Hippocampal formation (tissue), 2 donors: ENCODE measurements around the gene GCLC.
A peak's percentile ranks its signal among the peaks of the same experiment; 100 is the strongest.

ENCODE experiments used
- DNase-seq, 2 donors: peaks; one replicate each; lab custom pipeline; 2025; lab: John Stamatoyannopoulos, UW

GCLC gene

GRCh38 chr6:53524455-53524815 lies 20.5 kb downstream of the GCLC start:
- no peak for DNase-seq

GRCh38 chr6:53523511-53524454 lies 21.1 kb downstream of the GCLC start:
- DNase-seq, result no peak

- DNase-seq, result no peak
Observed at GRCh38 chr6:53520320-53520928, 24.5 kb downstream of the GCLC start.

GRCh38 chr6:53518862-53519261 lies 26.0 kb downstream of the GCLC start:
- no peak for DNase-seq

GRCh38 chr6:53517021-53517420 lies 27.9 kb downstream of the GCLC start:
- DNase-seq, result no peak

GRCh38 chr6:53514677-53515076 lies 30.2 kb downstream of the GCLC start:
- DNase-seq, result no peak

- DNase-seq, result no peak
Observed at GRCh38 chr6:53513519-53513966, 31.4 kb downstream of the GCLC start.

GRCh38 chr6:53513056-53513455 lies 31.8 kb downstream of the GCLC start:
- no peak for DNase-seq

- no peak for DNase-seq
Observed at GRCh38 chr6:53512626-53513025, 32.3 kb downstream of the GCLC start.

GRCh38 chr6:53510746-53511145 lies 34.2 kb downstream of the GCLC start:
- no peak for DNase-seq

- DNase-seq, result no peak
Observed at GRCh38 chr6:53506872-53507271, 38.0 kb downstream of the GCLC start.

- peak in 1 of 2 donors; percentile 15 for DNase-seq
Observed at GRCh38 chr6:53504512-53504911, 40.4 kb downstream of the GCLC start.

GRCh38 chr6:53503060-53503459 lies 41.8 kb downstream of the GCLC start:
- DNase-seq, result no peak

GRCh38 chr6:53501432-53501831 lies 43.5 kb downstream of the GCLC start:
- no peak for DNase-seq

GRCh38 chr6:53500095-53500494 lies 44.8 kb downstream of the GCLC start:
- no peak for DNase-seq

- DNase-seq, result no peak
Observed at GRCh38 chr6:53499094-53499493, 45.8 kb downstream of the GCLC start.

GRCh38 chr6:53498649-53499048 lies 46.3 kb downstream of the GCLC start:
- DNase-seq, result no peak

- DNase-seq, result no peak
Observed at GRCh38 chr6:53497905-53498304, 47.0 kb downstream of the GCLC start.

- DNase-seq, result no peak
Observed at GRCh38 chr6:53496797-53497375, 48.0 kb downstream of the GCLC start.

GRCh38 chr6:53495506-53496499 lies 49.1 kb downstream of the GCLC start:
- DNase-seq, result no peak

- no peak for DNase-seq
Observed at GRCh38 chr6:53494076-53494475, 50.8 kb downstream of the GCLC start.

- no peak for DNase-seq
Observed at GRCh38 chr6:53493635-53494025, 51.3 kb downstream of the GCLC start.
